Stimulated activated CD4-positive, alpha-beta T cell treated with anti-CD3 and anti-CD28 coated beads, Interleukin-4, amount 100 ng/mL, for 24 hours (primary cell): ENCODE measurements around the gene C1orf159.
A peak's percentile ranks its signal among the peaks of the same experiment; 100 is the strongest.
"Not testable (repeated sequence)": the region's sequence is repeated elsewhere in the genome, so short reads cannot be mapped to it uniquely, and the experiment has no call there.

Experiments used
- DNase-seq: peaks from one replicate; pipeline ENCODE4 v3.0.0-alpha.2; 2020

Gene C1orf159

GRCh38 chr1:1063945-1064831, 51.7 kb downstream of the C1orf159 start:
- peak; percentile 88 for DNase-seq

- no peak for DNase-seq
Measured at GRCh38 chr1:1063261-1063944, 52.5 kb downstream of the C1orf159 start.

GRCh38 chr1:1062348-1063163, 53.3 kb downstream of the C1orf159 start:
- no peak for DNase-seq

GRCh38 chr1:1061682-1062345, 54.1 kb downstream of the C1orf159 start:
- DNase-seq = no peak

GRCh38 chr1:1060281-1061000, 55.4 kb downstream of the C1orf159 start:
- DNase-seq = no peak

- DNase-seq = peak; percentile 92
Measured at GRCh38 chr1:1059494-1060280, 56.2 kb downstream of the C1orf159 start.

- no peak for DNase-seq
Measured at GRCh38 chr1:1058921-1059493, 56.9 kb downstream of the C1orf159 start.

- DNase-seq = no peak
Measured at GRCh38 chr1:1058088-1058905, 57.6 kb downstream of the C1orf159 start.

- DNase-seq = not testable (repeated sequence)
Measured at GRCh38 chr1:1057769-1058087, 58.2 kb downstream of the C1orf159 start.

- DNase-seq = no peak
Measured at GRCh38 chr1:1055841-1056736, 59.8 kb downstream of the C1orf159 start.

GRCh38 chr1:1054971-1055370, 60.9 kb downstream of the C1orf159 start:
- no peak for DNase-seq

- no peak for DNase-seq
Measured at GRCh38 chr1:1054099-1054700, 61.7 kb downstream of the C1orf159 start.

GRCh38 chr1:1053682-1054081, 62.2 kb downstream of the C1orf159 start:
- no peak for DNase-seq

GRCh38 chr1:1053022-1053421, 62.9 kb downstream of the C1orf159 start:
- no peak for DNase-seq

- DNase-seq = no peak
Measured at GRCh38 chr1:1052003-1052840, 63.7 kb downstream of the C1orf159 start.

- no peak for DNase-seq
Measured at GRCh38 chr1:1051127-1051810, 64.6 kb downstream of the C1orf159 start.

- no peak for DNase-seq
Measured at GRCh38 chr1:1050577-1051052, 65.3 kb downstream of the C1orf159 start.
